ENCODE measurements around the gene TRAF2.

GRCh38 chr9:136952876-136953770 is 66.8 kb downstream of the TRAF2 start:
- TF ChIP-seq POLR2AphosphoS5 (IDR thresholded peaks at IDR 0.05; ENCODE audit: insufficient read depth, low read depth, low read length) (no peak), CTCF (IDR thresholded peaks at IDR 0.05; ENCODE audit: extremely low read depth in 1 of 2, insufficient read depth in 1 of 2, low read depth in 1 of 2, low read length in 2 of 2) (no peak), EZH2 (IDR thresholded peaks at IDR 0.05; ENCODE audit: borderline replicate concordance, low read depth, low read length, severe bottlenecking) (no peak), FOS (IDR thresholded peaks at IDR 0.05; ENCODE audit: borderline replicate concordance, insufficient read depth, low read length) (no peak), POLR2A (IDR thresholded peaks at IDR 0.05; ENCODE audit: low read depth, low read length) (no peak), MYC (IDR thresholded peaks at IDR 0.05; ENCODE audit: low read depth, low read length) (no peak)
